Bone marrow (tissue), 2 donors: ENCODE data around the gene ZBTB9.
"Not testable (repeated sequence)": the region's sequence is repeated elsewhere in the genome, so short reads cannot be mapped to it uniquely, and the experiment has no call there.

Experiments
- DNase-seq, 2 donors: peaks; one replicate each; lab custom pipeline; 2025; lab: John Stamatoyannopoulos, UW

The ZBTB9 gene

DNA sequence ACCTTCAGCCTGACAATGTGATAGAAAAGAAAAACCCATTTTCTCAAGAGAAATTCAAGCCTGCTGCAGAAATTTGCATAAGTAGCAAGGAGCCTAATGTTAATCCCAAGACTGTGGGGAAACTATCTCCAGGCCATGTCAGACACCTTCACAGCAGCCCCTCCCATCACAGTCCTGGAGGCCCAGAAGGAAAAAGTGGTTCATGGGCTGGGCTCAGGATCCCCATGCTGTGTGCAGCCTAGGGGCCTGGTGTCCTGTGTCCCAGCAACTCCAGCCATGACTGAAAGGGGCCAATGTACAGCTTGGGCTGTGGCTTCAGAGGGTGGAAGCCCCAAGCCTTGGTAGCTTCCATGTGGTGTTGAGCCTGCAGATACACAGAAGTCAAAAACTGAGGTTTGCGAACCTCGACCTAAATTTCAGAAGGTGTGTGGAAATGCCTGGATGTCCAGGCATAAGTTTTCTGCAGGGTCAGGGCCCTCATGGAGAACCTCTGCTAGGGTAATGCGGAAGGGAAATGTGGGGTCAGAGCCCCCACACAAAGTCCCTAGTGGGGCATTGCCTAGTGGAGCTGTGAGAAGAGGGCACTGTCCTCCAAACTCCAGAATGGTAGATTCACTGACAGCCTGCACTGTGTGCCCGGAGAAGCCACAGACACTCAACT, 11.8 kb downstream of the ZBTB9 start:
- DNase-seq: no peak

- DNase-seq: no peak
Observed at GRCh38 chr6:33467091-33467490, 12.7 kb downstream of the ZBTB9 start.

DNA sequence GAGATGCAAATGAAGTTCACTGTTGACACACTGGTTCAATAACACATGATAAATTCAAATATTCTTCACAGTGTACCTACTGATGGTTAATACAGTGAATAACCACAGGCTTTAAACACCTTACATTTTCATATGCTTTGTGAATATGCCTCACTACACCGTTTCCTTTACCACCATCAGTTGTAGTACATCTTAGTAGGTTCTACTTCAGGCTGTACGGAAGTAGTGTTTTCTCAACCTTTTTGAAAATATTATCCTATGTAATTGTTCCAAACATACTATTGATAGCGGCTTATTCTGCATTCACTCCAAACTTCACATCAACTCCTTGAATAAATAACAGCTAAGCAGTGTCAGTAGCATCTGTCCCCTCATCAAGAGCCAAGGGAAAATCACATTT, 15.3 kb downstream of the ZBTB9 start:
- no peak for DNase-seq

- DNase-seq: no peak
Observed at GRCh38 chr6:33477864-33478263, 23.5 kb downstream of the ZBTB9 start.

DNA sequence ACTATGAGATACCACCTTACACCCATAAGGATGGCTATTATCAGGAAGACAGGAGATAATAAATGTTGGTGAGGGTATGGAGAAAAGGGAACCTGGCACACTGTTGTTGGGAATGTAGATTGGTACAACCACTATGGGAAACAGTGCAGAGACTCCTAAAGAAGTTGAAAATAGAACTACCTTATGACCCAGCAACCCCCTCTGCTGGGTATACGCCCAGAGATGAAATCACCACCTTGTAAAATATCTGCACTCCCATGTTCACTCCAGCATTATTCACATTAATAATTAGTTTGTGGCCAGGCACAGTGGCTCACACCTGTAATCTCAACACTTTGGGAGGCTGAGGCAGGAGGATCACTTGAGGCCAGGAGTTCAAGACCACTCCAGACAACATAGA, 26.8 kb downstream of the ZBTB9 start:
- no peak for DNase-seq

GRCh38 chr6:33482620-33483019, 28.2 kb downstream of the ZBTB9 start:
- not testable (repeated sequence) for DNase-seq

GRCh38 chr6:33483678-33484077, 29.3 kb downstream of the ZBTB9 start:
- DNase-seq: no peak

DNA sequence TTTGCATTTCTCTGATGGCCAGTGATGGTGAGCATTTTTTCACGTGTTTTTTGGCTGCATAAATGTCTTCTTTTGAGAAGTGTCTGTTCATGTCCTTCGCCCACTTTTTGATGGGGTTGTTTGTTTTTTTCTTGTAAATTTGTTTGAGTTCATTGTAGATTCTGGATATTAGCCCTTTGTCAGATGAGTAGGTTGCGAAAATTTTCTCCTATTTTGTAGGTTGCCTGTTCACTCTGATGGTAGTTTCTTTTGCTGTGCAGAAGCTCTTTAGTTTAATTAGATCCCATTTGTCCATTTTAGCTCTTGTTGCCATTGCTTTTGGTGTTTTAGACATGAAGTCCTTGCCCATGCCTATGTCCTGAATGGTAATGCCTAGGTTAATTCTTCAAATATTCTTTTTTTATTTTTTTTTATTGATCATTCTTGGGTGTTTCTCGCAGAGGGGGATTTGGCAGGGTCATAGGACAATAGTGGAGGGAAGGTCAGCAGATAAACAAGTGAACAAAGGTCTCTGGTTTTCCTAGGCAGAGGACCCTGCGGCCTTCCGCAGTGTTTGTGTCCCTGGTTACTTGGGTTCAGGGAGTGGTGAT, 30.4 kb downstream of the ZBTB9 start:
- DNase-seq: not testable (repeated sequence)

DNA sequence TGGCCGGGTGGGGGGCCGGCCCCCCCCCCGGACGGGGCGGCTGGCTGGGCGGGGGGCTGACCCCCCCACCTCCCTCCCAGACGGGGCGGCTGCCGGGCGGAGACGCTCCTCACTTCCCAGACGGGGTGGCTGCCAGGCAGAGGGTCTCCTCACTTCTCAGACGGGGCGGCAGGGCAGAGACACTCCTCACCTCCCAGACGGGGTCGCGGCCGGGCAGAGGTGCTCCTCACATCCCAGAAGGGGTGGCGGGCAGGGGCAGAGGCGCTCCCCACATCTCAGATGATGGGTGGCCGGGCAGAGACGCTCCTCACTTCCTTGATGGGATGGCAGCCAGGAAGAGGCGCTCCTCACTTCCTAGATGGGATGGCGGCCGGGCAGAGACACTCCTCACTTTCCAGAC, 31.3 kb downstream of the ZBTB9 start:
- not testable (repeated sequence) for DNase-seq

GRCh38 chr6:33488339-33488738, 34.0 kb downstream of the ZBTB9 start:
- DNase-seq: no peak

DNA sequence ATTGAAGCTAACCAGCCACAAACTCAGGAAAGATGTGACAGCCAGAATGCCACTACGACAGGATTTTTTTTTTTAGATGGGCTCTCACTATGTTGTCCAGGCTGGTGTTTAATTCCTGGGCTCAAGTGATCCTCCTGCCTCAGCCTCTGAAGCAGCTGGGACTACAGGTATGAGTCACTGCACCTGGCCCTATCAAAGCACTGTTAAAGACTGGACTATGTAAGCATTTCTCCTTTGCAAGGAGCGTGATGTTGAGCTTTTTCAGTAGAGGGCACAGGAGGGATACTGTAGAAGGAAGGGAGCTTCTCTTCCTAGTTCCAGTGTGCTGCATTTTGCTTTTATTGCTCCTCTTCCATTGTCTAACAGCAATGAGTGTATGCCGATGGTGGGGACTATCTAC, 35.8 kb downstream of the ZBTB9 start:
- no peak for DNase-seq

GRCh38 chr6:33490621-33491020, 36.2 kb downstream of the ZBTB9 start:
- DNase-seq: no peak

GRCh38 chr6:33492093-33492492, 37.7 kb downstream of the ZBTB9 start:
- no peak for DNase-seq

- no peak for DNase-seq
Observed at GRCh38 chr6:33497157-33497556, 42.8 kb downstream of the ZBTB9 start.

DNA sequence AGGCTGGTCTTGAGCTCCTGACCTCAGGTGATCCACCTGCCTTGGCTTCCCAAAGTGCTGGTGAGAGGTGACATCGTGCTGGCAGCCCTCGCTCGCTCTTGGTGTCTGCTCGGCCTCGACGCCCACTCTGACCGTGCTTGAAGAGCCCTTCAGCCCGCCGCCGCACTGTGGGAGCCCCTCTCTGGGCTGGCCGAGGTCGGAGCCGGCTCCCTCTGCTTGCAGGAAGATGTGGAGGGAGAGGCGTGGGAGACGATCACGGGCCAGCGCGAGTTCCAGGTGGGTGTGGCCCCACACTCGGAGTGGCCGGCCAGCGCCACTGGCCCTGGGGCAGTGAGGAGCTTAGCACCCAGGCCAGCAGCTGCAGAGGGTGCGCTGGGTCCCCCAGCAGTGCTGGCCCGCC, 48.1 kb downstream of the ZBTB9 start:
- DNase-seq: no peak

DNA sequence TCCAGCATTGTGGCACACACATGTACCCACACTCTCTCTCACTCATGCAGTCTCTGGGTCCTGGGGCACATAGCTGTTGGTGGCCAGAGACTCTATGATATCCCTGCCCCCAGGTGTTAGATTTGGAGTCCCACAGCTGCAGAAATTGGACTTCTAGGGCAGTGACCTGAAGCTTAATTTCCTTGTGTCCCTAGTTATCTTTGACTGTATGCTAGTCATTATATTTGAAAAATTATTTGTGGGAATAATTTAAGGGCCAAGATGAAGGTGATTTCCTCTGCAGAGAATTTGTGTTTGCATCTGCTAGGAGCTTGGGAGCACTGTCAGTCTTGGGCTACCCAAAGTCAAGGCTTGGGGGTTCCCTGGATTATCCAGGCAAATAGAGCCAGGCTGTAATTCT, 50.1 kb downstream of the ZBTB9 start:
- DNase-seq: no peak

DNA sequence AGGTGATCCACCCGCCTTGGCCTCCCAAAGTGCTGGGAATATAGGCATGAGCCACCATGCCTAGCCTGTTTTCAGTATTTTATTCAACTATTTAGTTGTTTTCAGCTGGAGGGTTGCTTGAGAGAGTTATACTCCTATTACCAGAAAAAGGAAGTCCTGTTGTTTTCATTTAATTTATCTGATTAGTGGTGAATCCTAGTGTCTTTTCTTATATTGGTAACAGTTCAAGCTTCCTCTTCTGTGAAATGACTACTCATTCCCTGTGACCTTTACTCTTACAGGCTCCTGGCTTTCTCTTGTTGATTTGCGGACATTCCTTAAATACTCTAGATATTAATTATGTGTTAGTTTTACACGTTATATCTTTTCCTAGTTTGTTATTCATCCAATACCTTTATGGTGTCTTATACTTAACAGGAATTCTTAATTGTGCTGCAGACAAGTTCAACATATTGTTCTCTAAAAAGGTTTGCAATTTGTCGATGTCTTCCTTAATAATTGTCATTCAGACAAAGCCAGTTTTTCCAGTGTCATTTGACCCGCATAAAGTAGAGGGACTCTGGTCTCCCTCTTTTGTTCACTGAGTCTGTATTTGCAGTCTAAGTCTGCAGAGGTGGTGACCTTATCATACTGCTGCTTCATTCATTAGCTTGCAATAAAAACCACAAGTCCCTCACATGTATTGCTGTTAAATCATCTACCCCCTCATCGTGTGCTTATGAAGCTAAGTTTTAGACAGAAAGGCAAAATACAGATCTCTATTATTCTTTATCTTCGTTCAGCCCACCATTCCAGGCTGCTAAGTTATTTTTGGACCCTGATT, 51.4 kb downstream of the ZBTB9 start:
- peak in 1 of 2 donors; percentile 28 for DNase-seq
